HG03460 (cell line): ENCODE data around the gene SEMA5A.

Experiments
- ATAC-seq: cut with Tn5 transposase; IDR thresholded peaks from one replicate; pipeline ENCODE4 v1.9.1; 2021; ENCODE audit not compliant: unreplicated experiment

The SEMA5A gene

GRCh38 chr5:9545992-9546851 is at the start of gene SEMA5A:
TSS of gene SEMA5A (minus strand) at chr5:9546075. CDS start at chr5:9379946, 166,129 bp downstream.
- peak; percentile 31 for ATAC-seq

- no peak for ATAC-seq
These were observed 49.0 kb upstream of the SEMA5A start for GRCh38 chr5:9594913-9595312.

GRCh38 chr5:9589049-9589835 is 43.4 kb upstream of the SEMA5A start:
- ATAC-seq = no peak

GRCh38 chr5:9588254-9588653 is 42.4 kb upstream of the SEMA5A start:
- no peak for ATAC-seq

GRCh38 chr5:9587135-9587534 is 41.3 kb upstream of the SEMA5A start:
- ATAC-seq = no peak

GRCh38 chr5:9582406-9582805 is 36.5 kb upstream of the SEMA5A start:
- no peak for ATAC-seq

GRCh38 chr5:9573796-9574195 is 27.9 kb upstream of the SEMA5A start:
- no peak for ATAC-seq

- ATAC-seq = no peak
These were observed 26.4 kb upstream of the SEMA5A start for GRCh38 chr5:9572246-9572645.

- ATAC-seq = no peak
These were observed 25.0 kb upstream of the SEMA5A start for GRCh38 chr5:9570876-9571275.

GRCh38 chr5:9567039-9567438 is 21.2 kb upstream of the SEMA5A start:
- no peak for ATAC-seq

- no peak for ATAC-seq
These were observed 18.9 kb upstream of the SEMA5A start for GRCh38 chr5:9564752-9565151.

- no peak for ATAC-seq
These were observed 16.3 kb upstream of the SEMA5A start for GRCh38 chr5:9562141-9562540.

GRCh38 chr5:9559965-9560364 is 14.1 kb upstream of the SEMA5A start:
- no peak for ATAC-seq

- no peak for ATAC-seq
These were observed 12.6 kb upstream of the SEMA5A start for GRCh38 chr5:9558319-9558965.

- ATAC-seq = no peak
These were observed 11.8 kb upstream of the SEMA5A start for GRCh38 chr5:9557696-9558095.

GRCh38 chr5:9555961-9556360 is 10.1 kb upstream of the SEMA5A start:
- no peak for ATAC-seq

- ATAC-seq = no peak
These were observed 8.2 kb upstream of the SEMA5A start for GRCh38 chr5:9554122-9554521.

- no peak for ATAC-seq
These were observed 7.7 kb upstream of the SEMA5A start for GRCh38 chr5:9553561-9553960.

- ATAC-seq = no peak
These were observed 6.0 kb upstream of the SEMA5A start for GRCh38 chr5:9551567-9552537.

GRCh38 chr5:9549941-9550340 is 4.1 kb upstream of the SEMA5A start:
- ATAC-seq = no peak
